Activated CD4-positive, alpha-beta T cell treated with anti-CD3 and anti-CD28 coated beads, Interleukin-2, amount 10 ng/mL, durations not matched to agents 7 days and 5 days (primary cell): ENCODE results near the gene ERCC8. TPM values are rescaled to one million over a fixed set of nuclear protein-coding genes. Genes with fewer than 3 reads are reported as not detected.
A peak's percentile ranks its signal among the peaks of the same experiment; 100 is the strongest.

Experiments used
- CTCF ChIA-PET: fragments of 350-600 bp; sonication (Branson Sonifier 250); formaldehyde crosslinking; loops from one replicate; lab custom pipeline; 2021; ENCODE audit warnings: antibody characterized with exemption; lab: Charles Lee
- POLR2A ChIA-PET: fragments of 350-600 bp; sonication (Branson Sonifier 250); formaldehyde crosslinking; loops from one replicate; lab custom pipeline; 2021; ENCODE audit warnings: antibody characterized with exemption; lab: Charles Lee
- DNase-seq: peaks from one replicate; pipeline ENCODE4 v3.0.0-alpha.2; 2020
- H3K27ac Mint-ChIP-seq: one replicate; pipeline ENCODE4 v1.8.0; 2021; ENCODE audit warnings: mild to moderate bottlenecking, moderate library complexity, mixed read lengths
- H3K27me3 Mint-ChIP-seq: one replicate; pipeline ENCODE4 v1.8.0; 2021; ENCODE audit warnings: mixed read lengths
- H3K36me3 Mint-ChIP-seq: one replicate; pipeline ENCODE4 v1.8.0; 2021; ENCODE audit warnings: low read depth, mixed read lengths
- H3K4me1 Mint-ChIP-seq: one replicate; pipeline ENCODE4 v1.8.0; 2021; ENCODE audit warnings: mixed read lengths
- H3K4me3 Mint-ChIP-seq: one replicate; pipeline ENCODE4 v1.8.0; 2021; ENCODE audit warnings: mild to moderate bottlenecking, moderate library complexity, mixed read lengths
- H3K9me3 Mint-ChIP-seq: one replicate; pipeline ENCODE4 v1.8.0; 2021; ENCODE audit warnings: mixed read lengths
- total RNA-seq, 2 experiments: library from RNA; stranded (reverse); gene quantifications; one replicate each; pipeline ENCODE4 v1.2.3, GENCODE V29; 2021

ERCC8 gene
- total RNA-seq, 2 experiments from 2014 or later, result 9.9 to 10.0 TPM

DNA sequence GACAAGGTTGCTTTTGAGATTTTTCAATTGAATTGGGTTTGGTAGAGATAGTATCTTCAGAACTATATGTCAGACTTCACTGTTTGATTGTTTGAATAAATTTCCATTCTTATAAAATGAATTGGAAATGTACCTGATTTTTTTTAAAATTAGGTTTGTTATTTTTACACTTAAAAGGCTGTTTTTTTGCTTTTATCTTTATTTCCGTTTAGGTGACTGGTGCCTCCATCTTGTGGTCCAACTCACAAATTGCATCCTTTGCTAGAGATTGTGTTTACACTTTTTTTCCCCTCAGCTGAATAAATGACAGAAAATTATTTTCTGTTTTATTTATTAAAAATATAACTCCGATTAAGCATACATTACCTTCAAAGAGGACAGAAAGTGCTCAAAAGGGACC lies 15.7 kb upstream of the ERCC8 start:
- Mint-ChIP-seq H3K27ac (no peak overlapping the region), H3K4me3 (no peak overlapping the region), H3K9me3 (peaks cover 5% of the 10 kb centered on the region), H3K4me1 (peaks cover 4% of the 10 kb centered on the region), H3K36me3 (no peaks in the 10 kb centered on the region), H3K27me3 (no peaks in the 10 kb centered on the region)
- DNase-seq, result peak; percentile 19
- ChIA-PET POLR2A (no interaction called here), CTCF (interaction anchor here (0.6 kb wide), 1 partner anchor 589 kb away, joined by 3 read pairs; no protein-coding TSS in a partner anchor)

DNA sequence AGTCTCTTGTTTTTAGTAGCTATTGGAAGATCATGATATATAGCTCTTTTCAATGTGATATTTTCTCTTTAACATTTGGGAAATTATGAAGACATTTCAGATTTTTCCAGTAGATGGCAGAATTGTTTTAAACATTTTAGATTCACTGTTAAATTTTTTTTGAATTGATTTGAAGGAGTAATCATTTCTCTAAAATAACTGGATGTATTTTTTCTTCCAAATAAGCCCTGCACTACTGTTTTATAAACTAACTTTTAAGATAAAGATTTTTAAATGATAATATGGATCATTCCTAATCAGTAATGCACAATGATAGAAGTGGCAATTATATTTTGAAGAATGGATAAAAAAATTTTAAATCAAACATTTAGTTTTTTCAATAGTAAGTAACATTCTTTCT lies 14.3 kb upstream of the ERCC8 start:
- H3K9me3 Mint-ChIP-seq, result peaks cover 6% of the 10 kb centered on the region

DNA sequence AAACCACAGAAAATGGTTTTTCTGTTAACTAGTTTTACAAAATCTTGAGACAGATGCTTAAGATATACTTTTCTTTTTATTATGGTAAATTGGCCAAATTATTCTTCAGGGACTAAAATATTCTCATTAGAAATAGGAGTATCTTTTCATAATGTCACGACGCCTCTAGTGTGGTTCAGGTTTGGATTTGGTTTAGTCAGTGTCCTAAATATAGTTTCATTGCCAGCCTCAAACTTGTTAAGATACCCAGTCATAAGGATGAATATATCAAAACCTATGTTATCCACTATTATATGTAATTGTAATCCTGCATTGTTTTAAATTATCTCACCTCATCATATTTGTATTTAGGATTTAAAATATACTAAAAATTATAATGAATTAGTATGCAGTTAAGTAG lies 13.8 kb upstream of the ERCC8 start:
- Mint-ChIP-seq H3K27ac (no peak overlapping the region), H3K27me3 (no peaks in the 10 kb centered on the region), H3K4me3 (no peak overlapping the region), H3K4me1 (peaks cover 4% of the 10 kb centered on the region), H3K9me3 (peaks cover 6% of the 10 kb centered on the region), H3K36me3 (no peaks in the 10 kb centered on the region)
- POLR2A ChIA-PET, result no interaction called here
- no peak for DNase-seq
- CTCF ChIA-PET, result no interaction called here

More for the DNA sequence above, 14.3 kb upstream of the ERCC8 start:
- ChIA-PET CTCF (no interaction called here), POLR2A (no interaction called here)
- Mint-ChIP-seq H3K27me3 (no peaks in the 10 kb centered on the region), H3K4me1 (peaks cover 4% of the 10 kb centered on the region), H3K36me3 (no peaks in the 10 kb centered on the region), H3K27ac (no peak overlapping the region), H3K4me3 (no peak overlapping the region)
- DNase-seq, result no peak

DNA sequence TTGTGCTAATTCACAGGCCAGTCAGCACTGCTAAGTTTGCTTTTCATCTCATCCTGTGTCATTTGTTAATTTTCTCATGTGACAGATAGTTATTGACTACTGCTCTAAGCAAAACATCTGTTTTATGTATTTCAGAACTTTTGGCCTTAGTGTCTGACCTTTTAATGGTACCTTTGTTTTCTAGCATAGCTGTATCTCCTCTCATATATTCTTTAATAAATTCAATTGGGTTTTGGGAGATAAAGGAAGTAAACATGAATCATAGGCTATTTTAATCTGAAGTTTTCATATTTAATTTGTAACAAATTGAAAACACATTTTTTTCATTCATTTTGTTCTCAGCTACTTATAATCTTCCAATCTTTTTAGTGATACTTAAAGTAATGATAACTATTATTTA lies 13.2 kb upstream of the ERCC8 start:
- Mint-ChIP-seq H3K27ac (no peak overlapping the region), H3K4me3 (no peak overlapping the region), H3K27me3 (no peaks in the 10 kb centered on the region), H3K36me3 (no peaks in the 10 kb centered on the region), H3K9me3 (peaks cover 6% of the 10 kb centered on the region), H3K4me1 (peaks cover 4% of the 10 kb centered on the region)
- ChIA-PET CTCF (no interaction called here), POLR2A (no interaction called here)
- DNase-seq, result no peak

DNA sequence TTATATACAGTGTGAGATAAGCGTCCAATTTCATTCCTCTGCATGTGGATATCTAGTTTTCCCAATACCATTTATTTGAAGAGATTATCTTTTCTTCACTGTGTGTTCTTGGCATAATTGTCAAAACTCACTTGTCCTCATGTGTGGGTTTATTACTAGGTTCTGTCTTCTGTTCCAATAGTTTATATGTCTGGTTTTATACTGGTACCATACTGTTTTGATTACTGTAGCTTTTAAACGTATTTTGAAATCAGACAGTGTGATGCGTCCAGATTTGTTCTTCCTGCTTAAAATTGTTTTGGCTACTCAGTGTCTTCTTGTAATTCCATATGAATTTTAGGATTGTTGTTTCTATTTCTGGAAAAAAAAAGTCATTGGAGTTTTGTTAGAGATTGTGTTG lies 10.4 kb upstream of the ERCC8 start:
- ChIA-PET CTCF (no interaction called here), POLR2A (no interaction called here)
- Mint-ChIP-seq H3K36me3 (peaks cover 1% of the 10 kb centered on the region), H3K9me3 (peaks cover 6% of the 10 kb centered on the region), H3K27ac (no peak overlapping the region), H3K27me3 (no peaks in the 10 kb centered on the region), H3K4me3 (no peak overlapping the region), H3K4me1 (peaks cover 2% of the 10 kb centered on the region)
- no peak for DNase-seq

DNA sequence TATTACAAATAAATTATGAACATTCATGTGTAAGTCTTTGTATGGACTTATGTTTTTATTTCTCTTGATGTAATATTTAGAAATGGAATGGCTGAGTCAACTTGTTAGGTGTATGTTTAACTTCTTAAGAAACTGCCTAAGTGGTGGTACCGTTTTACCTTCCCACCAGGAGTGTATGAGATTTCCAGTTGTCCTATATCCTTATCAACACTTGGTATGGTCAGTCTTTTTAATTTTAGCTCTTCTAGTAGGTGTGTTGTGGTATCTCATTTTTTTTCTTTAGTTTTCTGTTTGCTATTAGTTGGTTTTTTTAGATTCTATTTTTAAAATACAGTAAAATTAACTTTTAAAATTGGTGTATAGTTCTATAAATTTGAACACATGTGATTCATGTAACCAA lies 3.9 kb upstream of the ERCC8 start:
- no peak overlapping the region for H3K27ac Mint-ChIP-seq
- DNase-seq, result no peak
- H3K4me1 Mint-ChIP-seq, result peaks cover 17% of the 10 kb centered on the region
- ChIA-PET CTCF (no interaction called here), POLR2A (no interaction called here)
- peaks cover 1% of the 10 kb centered on the region for H3K36me3 Mint-ChIP-seq
- H3K4me3 Mint-ChIP-seq, result no peak overlapping the region
- no peaks in the 10 kb centered on the region for H3K9me3 Mint-ChIP-seq
- no peaks in the 10 kb centered on the region for H3K27me3 Mint-ChIP-seq

DNA sequence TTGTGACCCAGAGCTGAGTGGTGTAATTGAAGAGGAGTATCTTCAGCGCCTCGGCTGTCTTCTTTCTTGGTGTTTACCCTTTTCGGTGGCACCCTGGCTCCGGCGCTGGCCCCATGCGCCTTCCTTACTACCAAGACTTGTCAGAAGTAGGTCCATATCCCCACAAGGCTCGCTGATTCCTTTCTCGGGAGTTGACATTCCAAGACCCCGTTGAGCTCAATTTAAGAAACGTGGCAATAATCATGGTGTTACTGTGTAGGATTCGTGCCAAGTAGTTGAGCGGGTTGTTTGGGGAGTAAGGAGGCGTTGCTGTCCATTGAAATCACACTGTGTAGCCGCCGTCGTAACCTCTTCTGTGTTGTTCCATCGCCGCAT lies 930 bp upstream of the ERCC8 start:
- DNase-seq, result no peak
- peaks cover 1% of the 10 kb centered on the region for H3K36me3 Mint-ChIP-seq
- ChIA-PET CTCF (interaction anchor here (0.8 to 1.0 kb wide), 3 partner anchors 9 to 376 kb away, joined by 3 read pairs; no protein-coding TSS in a partner anchor), POLR2A (interaction anchor here (0.6 kb wide), 1 partner anchor 1742 kb away, joined by 11 read pairs; no protein-coding TSS in a partner anchor)
- H3K4me3 Mint-ChIP-seq, result no peak overlapping the region
- peaks cover 19% of the 10 kb centered on the region for H3K4me1 Mint-ChIP-seq
- H3K27me3 Mint-ChIP-seq, result no peaks in the 10 kb centered on the region
- no peaks in the 10 kb centered on the region for H3K9me3 Mint-ChIP-seq
- H3K27ac Mint-ChIP-seq, result no peak overlapping the region

DNA sequence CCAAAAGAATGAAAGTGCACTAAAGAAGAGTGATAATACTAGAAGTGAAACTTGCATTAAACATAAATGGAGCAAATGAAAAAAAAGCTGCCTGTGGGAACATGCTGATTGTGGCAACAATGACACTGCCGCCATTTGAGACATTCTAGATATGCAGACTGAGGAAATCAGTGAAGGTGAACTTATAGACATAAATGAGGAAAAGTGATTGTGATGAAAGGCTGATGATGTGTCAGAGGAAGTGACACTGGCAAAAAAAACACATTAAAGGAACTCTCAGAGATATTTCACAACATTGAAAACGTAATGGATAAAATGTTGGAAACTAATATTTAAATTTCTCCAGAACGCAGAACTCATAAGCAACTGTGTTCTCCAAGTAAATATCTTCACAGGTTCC lies 1.2 kb downstream of the ERCC8 start:
- ChIA-PET CTCF (no interaction called here), POLR2A (no interaction called here)
- H3K4me1 Mint-ChIP-seq, result peaks cover 17% of the 10 kb centered on the region
- DNase-seq, result no peak
- H3K9me3 Mint-ChIP-seq, result no peaks in the 10 kb centered on the region
- no peaks in the 10 kb centered on the region for H3K36me3 Mint-ChIP-seq
- no peak overlapping the region for H3K4me3 Mint-ChIP-seq
- H3K27ac Mint-ChIP-seq, result no peak overlapping the region
- no peaks in the 10 kb centered on the region for H3K27me3 Mint-ChIP-seq

DNA sequence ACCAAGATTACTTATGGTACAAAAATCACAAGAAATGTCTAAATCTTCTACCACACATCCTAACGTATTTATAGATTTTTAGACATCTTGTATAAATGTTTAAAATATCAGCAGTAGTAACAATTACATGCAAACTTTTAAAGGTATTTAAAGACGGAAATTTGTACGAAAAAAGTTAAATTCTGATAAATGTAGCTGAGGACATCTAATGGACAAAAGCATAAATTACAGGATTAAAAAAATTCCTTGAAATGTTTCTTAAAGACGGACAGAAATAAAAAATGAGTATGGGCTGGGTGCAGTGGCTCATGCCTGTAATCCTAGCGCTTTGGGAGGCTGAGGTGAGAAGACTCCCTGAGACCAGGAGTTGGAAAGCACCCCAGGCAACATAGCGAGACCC lies 15.8 kb downstream of the ERCC8 start:
- Mint-ChIP-seq H3K36me3 (peaks cover 9% of the 10 kb centered on the region), H3K4me3 (no peak overlapping the region), H3K9me3 (peaks cover 3% of the 10 kb centered on the region), H3K27me3 (no peaks in the 10 kb centered on the region), H3K27ac (no peak overlapping the region), H3K4me1 (no peaks in the 10 kb centered on the region)
- CTCF ChIA-PET, result interaction anchor here (1.7 kb wide), 1 partner anchor 10 kb away, joined by 4 read pairs; no protein-coding TSS in a partner anchor
- DNase-seq, result no peak
- POLR2A ChIA-PET, result no interaction called here

DNA sequence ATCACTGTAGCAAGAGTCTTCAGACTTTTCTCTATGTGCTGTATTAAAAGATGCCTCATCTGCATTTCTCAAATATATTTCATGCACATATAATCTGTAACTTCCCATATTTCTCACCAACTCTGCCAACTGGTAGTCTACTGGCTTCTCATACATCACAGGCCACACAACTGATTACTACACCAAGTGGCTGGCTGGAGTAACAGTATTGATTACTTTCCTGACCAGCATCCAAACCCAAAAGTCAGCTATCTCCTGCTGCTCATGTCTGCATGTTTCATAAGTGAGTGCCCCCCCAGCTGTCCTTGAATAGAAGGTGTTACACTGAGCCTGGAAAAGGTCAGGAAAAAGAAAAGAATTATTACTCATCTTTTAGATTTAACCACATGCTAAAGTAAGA lies 17.4 kb downstream of the ERCC8 start:
- CTCF ChIA-PET, result no interaction called here
- H3K4me3 Mint-ChIP-seq, result no peak overlapping the region
- no peaks in the 10 kb centered on the region for H3K4me1 Mint-ChIP-seq
- no peaks in the 10 kb centered on the region for H3K9me3 Mint-ChIP-seq
- POLR2A ChIA-PET, result no interaction called here
- peaks cover 9% of the 10 kb centered on the region for H3K36me3 Mint-ChIP-seq
- no peaks in the 10 kb centered on the region for H3K27me3 Mint-ChIP-seq
- DNase-seq, result no peak
- no peak overlapping the region for H3K27ac Mint-ChIP-seq

DNA sequence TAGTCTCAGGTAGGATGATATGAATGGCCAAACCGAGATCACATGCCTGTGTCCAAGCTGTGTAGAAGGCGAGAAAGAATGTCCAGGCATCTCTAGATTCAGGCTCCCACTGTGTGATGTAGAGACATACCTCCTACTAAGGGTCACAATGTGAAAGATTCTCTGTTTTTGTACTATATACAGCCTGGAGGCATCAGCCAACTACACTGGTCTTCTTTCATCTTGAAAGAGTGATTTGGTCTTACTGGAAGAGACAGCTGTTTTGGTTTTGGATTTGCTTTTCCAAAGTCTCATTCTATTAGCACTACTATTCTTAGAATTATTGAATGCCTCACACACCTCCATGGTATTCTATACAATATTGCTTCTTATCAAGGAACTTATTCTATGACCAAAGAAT lies 26.4 kb downstream of the ERCC8 start:
- no peaks in the 10 kb centered on the region for H3K4me1 Mint-ChIP-seq
- no peaks in the 10 kb centered on the region for H3K9me3 Mint-ChIP-seq
- no peak for DNase-seq
- no peak overlapping the region for H3K27ac Mint-ChIP-seq
- H3K27me3 Mint-ChIP-seq, result no peaks in the 10 kb centered on the region
- H3K36me3 Mint-ChIP-seq, result peaks cover 22% of the 10 kb centered on the region
- ChIA-PET POLR2A (no interaction called here), CTCF (no interaction called here)
- no peak overlapping the region for H3K4me3 Mint-ChIP-seq

DNA sequence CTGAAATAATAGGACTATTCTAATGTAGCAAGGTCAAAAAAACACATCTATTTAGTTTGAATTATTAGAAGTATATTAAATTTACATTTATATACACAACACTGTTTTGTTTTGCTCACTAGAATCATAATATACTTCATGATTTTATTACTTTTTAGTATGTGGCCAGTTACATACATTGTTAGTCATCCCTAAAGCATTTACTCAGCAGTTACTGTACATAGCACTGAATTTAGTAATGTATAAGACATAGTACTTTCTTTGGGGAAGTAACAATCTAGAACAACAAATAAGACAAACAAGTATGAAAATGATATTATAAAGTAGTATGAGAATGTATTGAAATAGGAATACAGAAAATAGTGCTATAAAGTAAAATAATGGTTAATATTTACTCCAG lies 28.2 kb downstream of the ERCC8 start:
- DNase-seq, result no peak
- POLR2A ChIA-PET, result no interaction called here
- H3K4me3 Mint-ChIP-seq, result no peak overlapping the region
- H3K4me1 Mint-ChIP-seq, result no peaks in the 10 kb centered on the region
- peaks cover 26% of the 10 kb centered on the region for H3K36me3 Mint-ChIP-seq
- no peak overlapping the region for H3K27ac Mint-ChIP-seq
- CTCF ChIA-PET, result no interaction called here
- no peaks in the 10 kb centered on the region for H3K9me3 Mint-ChIP-seq
- no peaks in the 10 kb centered on the region for H3K27me3 Mint-ChIP-seq

DNA sequence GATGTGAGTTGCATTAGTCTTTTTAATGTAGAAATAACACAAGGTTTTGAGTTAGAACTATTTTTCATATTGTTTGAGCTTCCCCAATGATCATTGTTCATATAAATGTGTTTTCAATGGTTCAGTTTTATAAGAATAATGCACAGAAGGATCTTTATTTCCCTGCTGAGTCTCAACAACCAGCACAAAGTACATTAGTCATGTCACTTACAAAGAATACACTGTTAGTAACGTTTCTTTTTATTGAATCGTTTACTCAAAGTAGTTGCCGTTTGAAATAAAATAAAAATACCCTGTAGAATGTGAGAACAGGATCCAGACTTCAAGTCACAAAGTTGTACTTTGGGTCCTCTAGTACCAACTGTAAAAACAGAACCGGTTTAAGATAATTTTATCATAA lies 41.5 kb downstream of the ERCC8 start:
- H3K4me3 Mint-ChIP-seq, result no peak overlapping the region
- POLR2A ChIA-PET, result no interaction called here
- CTCF ChIA-PET, result no interaction called here
- DNase-seq, result no peak
- no peaks in the 10 kb centered on the region for H3K27me3 Mint-ChIP-seq
- H3K9me3 Mint-ChIP-seq, result no peaks in the 10 kb centered on the region
- H3K27ac Mint-ChIP-seq, result no peak overlapping the region
- peaks cover 11% of the 10 kb centered on the region for H3K36me3 Mint-ChIP-seq
- peaks cover 9% of the 10 kb centered on the region for H3K4me1 Mint-ChIP-seq

DNA sequence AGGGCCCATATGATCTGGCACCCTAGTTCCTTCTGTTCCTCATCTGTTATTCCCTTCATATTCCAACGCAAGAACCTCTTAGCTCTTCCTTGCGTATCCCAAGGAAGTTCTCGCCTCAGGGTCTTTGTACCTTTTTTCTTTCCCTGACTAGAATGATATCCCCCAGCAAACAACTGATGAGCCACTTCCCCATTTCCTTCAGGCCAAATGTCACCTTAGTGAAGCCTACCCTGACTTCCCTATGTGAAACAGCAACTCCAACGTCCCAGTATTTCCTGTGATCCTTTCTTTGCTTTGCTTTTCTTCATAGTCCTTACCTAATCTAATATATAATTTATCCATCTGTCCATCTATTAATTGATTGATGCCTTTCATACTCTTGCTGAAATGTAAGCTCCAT lies 47.9 kb downstream of the ERCC8 start:
- CTCF ChIA-PET, result no interaction called here
- Mint-ChIP-seq H3K9me3 (peaks cover 3% of the 10 kb centered on the region), H3K4me3 (no peak overlapping the region), H3K27me3 (no peaks in the 10 kb centered on the region), H3K4me1 (no peaks in the 10 kb centered on the region), H3K36me3 (peaks cover 10% of the 10 kb centered on the region), H3K27ac (no peak overlapping the region)
- DNase-seq, result no peak
- POLR2A ChIA-PET, result no interaction called here
